NCI-H146 treated with DMSO at 0.1 percent for 48 hours (cell line): ENCODE results near the gene IRX4.

Experiments
- DNase-seq: peaks from one replicate; lab custom pipeline; 2025; ENCODE audit not compliant: unreplicated experiment; lab: John Stamatoyannopoulos, UW

The IRX4 gene

DNA sequence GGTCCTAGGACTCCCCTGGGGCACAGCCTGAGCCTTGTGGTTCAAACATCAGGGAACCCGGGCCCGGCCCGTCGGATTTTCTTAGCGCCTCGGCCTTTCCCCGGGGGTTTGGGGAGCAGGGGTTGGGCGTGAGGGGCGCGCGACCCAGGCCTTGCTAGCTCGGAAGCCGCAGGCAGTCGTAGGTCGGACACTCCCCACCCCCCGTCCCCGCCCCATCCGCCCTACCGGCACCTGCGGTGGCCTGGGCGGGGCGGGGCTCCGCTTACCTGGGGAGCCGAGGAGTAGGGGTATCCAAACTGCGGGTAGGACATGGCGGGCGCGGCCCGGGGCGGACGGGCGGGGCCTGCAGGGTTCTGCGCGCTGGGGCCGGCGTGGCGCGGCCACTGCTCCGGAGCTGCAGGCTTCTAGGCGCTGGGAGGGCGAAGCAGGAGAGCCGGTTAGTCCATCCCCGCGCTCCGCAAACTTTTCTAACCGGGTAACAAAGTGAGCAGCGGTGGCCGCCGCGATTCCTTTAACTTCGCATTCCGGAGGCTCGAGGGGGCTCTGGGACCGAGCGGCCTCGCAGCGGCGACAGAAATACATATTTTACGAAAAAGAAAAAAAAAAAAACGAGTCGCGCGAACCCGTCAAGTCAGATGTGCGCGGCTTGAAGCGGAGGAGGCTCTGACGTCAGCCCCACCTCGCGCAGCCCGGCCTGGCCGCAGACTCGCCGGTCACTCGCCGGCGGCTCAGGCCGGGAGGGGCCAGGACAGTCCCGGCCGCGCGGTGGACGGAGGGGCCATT is at the start of gene IRX4:
Gene IRX4, minus strand, starts transcription at position 589 of the 783 bp plus-strand sequence. Its CDS starts 278 bp downstream, at position 311.
- no peak for DNase-seq

DNA sequence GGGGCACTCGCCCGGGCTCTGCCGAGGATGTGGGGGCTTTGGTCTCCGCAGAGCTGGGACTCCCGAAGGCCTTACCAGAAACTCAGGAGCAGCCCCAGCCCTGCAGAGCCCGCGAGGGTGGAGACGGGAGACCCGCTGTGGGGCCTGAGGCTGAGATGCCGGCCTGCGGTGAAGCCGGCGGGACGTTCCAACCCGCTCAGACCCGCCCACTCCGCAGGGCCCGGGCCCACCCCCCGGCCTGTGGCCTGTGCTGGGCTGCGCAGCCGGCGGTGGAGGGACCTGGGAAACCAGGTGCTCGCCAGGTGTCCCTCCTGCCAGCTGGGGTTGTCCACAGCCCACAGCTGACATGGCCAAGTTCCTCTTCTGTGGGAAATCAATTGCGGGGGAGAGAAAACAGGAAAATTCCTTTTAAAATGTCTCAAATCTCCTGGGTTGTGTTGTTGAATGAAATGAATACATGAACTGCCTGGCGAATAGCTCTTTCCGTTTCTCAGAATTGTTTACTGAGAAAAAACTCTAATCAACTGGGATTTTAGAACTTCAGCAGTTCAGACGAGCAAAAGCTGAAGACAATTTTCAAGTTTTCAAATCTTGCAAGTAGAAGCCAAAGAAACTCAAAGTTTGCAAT is 49.0 kb upstream of the IRX4 start:
- DNase-seq = no peak

DNA sequence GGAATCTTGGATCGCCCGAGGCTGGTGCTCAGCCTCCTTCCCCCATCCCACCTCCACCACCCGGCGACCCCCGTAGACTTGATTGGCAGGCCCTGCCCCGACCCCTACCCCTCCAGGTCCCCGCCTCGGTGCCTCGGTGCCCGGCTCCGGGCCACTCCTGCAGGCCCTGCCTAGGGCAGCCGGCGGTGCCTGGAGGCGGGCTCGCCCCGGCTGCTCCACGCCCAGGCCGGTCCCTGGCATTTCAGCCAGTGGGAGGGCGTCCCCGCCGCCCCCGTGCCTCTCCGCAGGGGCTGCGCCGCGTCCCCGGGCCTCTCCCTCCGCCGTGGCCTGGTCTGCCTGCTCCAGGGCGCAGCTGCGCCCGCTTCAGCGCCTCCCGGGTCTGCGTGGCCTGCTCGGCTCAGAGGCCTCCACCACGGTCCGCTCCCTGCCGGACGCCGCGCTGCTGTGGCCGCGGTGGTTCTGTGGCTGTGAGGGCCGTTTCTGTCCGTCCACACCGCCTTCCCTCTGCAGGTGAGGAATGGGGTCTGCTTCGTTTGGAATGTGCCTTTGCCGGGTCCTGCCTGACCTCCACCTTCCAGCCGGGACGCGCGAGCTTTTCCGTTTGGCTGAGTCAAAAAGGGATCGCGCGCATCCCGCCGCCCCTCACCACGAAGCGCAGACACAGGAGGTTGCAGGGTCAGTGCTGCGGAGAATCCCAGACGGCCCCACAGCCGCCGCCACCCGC is 48.3 kb upstream of the IRX4 start:
- DNase-seq = no peak

DNA sequence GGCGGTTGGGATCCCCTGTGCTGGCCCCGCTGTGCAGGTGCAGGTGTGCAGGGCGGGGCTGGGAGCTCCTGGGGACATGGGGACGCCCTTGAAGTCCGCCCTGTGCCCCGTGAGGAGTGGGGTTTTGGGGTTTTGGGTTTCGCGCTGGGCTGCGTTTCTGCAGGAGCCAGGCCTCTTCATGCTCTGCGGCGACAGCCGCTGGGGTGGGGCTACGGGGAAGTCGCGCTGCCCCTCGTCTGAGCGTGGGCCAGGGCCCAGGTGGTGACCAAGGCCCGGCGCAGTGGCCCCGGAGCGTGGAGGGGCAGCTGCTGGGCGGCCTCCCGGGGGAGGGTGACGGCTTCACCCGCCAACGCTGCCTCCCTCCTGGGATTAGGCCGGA is 47.8 kb upstream of the IRX4 start:
- no peak for DNase-seq

DNA sequence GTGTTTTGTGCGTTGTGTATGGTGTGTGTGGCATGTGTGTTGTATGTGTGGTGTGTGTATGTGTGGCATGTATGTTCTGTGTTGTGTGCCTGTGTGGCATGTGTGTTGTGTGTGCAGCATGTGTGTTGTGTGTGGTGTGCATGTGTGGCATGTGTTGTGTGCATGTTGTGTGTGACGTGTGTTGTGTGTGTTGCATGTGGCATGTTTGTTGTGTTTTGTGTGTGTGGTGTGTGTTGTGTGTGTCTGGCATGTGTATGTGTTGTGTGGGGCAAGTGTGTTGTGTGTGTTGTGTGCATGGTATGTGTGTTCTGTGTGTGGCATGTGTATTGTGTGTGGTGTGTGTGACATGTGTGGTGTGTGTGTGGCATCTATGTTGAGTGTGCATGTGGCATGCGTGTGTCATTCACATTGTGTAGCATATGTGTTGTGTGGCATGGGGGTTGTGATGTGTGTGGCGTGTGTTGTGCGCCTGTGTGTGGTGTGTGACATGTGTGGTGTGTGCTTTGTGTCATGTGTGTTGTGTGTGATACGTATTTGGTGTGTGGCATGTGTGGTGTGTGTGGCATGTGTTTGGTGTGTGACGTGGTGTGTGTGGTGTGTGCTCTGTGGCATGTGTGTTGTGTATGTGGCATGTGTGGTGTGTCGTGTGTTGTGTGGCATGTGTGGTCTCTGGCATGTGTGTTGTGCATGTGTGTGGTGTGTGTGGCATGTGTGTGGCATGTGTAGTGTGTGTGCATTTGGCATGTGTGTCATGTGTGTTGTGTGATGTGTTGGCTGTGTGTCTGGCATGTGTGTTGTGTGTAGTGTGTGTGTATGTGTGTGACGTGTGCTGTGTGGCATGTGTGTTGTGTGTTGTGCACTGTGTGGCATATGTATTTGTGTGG is 46.6 kb upstream of the IRX4 start:
- no peak for DNase-seq

DNA sequence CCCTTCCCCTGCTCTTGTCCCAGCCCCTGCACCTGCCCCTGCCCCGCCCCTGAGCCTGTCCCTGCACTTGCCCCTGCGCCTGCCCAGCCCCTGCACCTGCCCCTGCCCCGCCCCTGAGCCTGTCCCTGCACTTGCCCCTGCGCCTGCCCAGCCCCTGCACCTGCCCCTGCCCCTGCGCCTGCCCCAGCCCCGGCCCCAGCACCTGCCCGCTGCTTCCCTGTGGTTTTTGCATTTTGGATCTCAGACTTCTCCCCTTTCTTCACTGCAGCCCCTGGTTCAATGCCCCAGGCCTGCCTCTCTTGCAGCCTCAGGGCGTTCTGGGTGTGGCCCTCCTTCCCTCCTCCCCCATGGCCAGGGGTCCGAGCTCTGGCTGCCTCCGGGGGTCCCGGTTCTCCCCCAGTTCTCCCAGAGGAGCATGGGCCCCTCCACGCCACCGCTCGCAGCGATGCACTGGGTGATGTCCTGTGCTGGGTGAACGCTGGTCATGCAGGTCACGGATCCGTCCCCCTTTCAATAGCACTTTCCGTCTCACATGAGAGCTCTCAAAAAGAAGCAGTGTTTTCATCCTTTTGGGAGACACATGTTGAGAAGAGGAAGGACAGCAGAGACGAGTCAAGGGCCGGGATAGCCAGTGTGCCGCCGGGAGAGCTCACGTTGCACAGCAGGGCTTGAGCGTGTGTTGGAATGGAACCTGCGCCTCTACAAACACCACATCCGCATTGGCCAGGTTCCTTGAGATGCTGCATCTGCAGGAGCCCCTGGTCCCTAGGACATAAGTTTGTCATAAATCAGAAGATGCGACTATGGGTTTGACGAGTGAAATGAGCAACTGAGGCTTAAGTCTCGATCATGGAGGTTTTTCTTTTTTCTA is 44.0 kb upstream of the IRX4 start:
- no peak for DNase-seq

DNA sequence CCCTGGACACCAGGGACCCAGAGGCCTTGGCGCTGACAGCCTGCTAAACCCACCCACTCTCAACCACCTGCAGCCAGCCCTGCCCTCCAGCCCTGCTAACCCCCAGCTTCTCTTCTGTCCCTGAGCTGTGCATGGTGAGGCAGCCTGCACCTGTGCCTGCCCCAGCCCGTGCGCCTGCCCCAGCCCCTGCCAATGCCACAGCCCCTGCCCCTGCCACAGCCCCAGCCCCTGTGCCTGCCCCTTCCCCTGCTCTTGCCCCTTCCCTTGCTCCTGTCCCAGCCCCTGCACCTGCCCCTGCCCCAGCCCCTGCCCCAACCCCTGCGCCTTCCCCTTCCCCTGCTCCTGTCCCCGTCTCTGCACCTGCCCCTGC is 43.3 kb upstream of the IRX4 start:
- DNase-seq = no peak

DNA sequence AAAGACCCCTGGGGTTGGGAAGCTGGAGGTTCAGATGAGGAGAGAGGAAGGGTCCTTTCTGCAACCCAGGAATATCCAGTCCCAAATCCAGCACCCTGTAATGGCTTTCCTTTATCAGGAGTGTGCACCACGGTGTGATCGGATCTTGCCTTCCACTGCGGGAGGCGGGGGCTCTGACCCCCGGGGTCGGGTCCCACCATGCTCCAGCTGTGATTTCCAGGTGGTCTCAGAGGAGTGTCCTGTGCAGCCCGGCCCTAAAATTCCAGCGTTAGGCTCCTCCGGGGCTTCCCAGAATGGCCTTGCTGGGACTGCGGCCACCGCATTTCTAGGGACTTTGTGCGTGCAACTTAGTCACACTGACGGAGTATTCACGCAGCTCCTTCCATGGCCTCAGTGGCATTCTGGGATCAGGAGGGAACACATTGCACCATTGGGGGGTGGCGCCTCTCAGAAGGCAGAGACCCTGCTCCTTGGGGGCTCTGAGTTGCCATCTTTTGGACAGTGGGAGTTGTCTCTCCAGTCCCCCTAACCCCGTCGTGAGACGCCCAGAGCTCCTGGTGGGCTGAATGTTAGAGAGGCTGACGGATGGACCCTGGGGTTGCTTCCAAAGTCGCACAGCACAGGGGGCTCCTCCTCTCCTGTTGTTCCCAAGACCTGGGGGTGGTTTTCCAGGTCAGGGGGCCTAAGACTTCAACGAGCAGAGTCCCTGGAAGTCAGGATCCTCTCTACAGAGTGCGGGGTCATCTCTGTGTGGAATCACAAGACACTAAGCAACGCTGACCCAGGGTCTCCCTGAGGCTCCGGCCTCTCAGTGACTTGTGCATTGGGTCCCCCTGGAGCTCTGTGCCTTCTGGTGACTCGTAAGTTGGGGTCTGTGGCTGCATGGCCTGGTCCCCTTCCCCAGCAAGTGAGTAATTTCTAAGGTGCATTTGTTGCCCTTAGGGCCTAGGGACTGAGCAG is 42.7 kb upstream of the IRX4 start:
- DNase-seq = no peak

DNA sequence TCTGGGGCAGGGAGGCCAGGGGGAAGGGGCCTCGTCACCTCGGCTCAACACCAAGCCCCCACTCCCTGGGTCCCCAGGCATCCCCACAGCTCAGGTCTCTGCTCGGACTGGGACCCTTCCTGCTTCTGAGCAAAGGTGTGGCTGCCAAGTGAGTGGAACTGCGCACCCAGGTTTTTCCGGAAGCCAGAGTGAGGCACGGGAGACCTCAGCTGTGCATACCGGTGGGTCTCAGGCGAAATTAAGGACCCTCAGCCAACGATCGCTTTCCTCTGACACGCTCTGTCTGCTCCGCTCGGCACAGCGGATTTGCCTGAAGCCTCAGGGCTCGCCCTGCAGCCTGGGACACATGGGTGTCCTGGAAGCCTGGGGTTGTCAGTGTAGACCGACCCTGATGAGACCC is 41.0 kb upstream of the IRX4 start:
- DNase-seq = no peak

DNA sequence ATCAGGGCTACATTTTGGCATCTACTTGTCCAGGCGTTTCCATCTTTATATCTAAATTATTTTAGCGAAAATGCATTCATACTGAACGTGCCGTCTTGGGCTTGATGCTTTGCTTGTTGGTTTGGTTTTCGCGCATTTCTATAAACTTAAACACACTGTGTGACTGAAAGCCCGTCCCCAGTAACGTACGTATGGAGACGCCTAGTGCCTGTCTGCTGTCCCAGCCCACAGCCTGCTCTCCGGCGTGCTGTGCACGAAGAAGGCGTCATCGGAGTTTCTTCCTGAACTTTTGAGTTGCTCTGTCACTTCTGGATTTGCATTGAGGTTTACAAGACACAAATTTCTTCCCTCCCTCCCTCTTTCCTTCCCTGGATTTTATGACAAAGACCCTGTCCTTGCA is 40.6 kb upstream of the IRX4 start:
- no peak for DNase-seq

DNA sequence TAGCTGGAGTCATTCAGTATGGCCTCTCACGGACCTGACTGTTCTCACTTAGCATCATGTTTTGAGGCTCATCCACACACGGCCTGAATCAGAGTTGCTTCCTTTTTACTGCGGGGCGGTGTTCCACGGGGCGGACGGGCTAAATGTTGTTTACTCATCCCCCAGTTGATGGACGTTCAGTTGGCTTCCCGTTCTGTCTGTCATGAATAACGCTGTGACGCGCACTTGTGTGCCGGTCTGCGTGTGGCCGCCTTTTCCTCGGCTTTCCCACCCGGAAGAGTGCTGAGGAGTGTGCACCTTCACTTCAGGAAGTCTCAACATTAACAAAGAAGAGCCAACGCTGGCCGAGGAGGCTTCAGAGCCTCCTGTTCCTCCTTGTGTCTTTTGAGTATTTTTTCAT is 39.0 kb upstream of the IRX4 start:
- no peak for DNase-seq

DNA sequence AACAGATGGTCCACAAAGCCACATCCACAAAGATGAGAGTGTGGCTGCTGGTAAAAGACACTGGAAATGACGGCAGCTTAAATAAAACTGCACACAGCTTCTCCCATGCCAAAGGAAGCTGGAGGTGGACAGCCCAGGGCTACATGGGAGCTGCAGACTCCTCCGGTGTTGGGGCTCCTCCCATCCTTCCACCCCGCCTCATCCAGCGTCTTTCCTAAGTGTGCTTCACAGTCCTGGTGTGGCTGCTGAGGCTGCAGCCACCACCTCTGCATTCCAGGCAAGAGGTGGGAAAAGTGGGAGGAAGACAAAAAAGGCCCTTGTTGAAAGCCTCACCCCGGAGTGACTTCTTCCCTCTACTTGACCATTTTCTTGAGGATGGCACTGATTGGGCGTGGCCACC is 37.0 kb upstream of the IRX4 start:
- DNase-seq = no peak

DNA sequence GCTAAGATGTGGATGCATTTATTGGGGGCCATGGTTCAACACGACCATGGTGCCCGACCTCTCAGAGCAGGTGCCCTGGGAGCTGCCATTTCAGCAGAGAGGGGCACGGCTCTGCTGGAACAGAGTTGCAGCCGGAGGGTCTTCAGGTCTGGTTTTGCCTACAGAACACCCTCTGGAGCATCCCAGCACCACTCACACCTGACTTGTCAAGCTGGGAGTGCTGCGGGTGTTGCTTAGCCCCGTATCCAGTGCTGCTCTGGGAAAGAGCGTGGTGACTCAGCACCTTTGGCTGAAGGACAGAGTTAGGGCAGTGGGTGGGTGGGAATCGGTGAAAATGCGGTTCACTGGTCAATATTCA is 36.5 kb upstream of the IRX4 start:
- no peak for DNase-seq

DNA sequence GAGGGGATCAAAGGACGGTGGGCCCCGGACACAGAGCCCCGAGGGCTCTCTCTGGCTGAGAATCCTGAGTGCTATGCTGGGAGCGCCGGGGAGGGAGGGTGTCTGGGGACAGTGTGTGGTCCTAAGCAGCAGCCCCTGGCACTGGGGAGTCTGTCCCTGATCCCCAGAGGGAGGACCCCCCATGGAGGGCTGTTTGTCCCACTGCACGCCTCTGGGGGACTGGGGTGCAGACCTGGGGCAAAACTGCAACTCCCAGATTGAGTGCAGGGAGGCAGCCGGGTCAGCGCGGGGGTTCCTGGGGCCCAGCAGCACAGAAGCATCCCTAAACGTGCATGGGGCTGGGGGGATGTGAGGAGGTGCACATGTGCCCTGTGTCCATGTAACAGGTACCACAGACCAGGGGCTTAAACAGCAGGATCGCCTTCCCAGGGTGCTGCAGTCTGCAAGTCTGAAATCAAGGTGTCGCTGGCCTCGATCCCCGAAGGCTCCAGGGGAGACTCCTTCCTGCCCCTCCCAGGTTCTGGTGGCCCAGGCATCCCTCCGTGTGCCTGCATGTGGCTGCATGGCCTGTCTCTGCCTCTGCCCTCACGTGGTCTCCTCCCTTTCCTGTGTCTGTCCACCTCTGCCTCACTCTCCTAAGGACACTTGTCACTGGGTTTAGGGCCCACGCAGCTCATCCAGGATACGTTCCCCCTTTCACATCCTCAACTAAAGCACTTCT is 35.9 kb upstream of the IRX4 start:
- no peak for DNase-seq

DNA sequence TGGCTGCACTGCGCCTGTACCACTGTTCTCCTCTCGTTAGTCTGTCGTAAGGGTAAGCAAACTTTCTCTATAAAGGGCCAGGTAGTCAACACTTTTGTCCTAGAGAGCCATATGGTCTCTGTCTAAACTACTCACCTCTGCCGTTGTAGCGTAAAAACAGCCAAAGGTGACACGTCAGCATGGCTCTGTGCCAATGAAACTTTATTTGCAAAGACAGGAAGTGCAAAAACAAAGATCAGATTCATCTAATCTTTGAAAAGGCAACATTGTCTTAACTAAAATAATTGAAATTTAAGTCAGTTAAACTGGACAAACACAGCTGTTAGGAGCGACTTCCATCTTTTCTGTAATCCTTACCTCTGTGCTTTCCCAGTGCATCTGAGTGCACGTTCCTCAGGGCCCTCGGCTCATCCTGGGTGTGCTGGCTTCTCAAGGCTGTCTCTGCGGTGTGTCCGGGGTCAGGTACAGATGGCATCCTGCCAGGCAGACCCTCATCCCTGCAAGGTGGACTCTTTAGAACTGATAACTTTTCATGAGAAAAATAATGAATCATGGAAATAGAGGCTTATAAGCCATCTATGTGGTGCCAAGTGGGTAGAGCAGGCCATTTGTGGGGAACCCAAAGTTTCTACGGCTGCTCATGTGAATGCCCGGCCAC is 35.2 kb upstream of the IRX4 start:
- no peak for DNase-seq

DNA sequence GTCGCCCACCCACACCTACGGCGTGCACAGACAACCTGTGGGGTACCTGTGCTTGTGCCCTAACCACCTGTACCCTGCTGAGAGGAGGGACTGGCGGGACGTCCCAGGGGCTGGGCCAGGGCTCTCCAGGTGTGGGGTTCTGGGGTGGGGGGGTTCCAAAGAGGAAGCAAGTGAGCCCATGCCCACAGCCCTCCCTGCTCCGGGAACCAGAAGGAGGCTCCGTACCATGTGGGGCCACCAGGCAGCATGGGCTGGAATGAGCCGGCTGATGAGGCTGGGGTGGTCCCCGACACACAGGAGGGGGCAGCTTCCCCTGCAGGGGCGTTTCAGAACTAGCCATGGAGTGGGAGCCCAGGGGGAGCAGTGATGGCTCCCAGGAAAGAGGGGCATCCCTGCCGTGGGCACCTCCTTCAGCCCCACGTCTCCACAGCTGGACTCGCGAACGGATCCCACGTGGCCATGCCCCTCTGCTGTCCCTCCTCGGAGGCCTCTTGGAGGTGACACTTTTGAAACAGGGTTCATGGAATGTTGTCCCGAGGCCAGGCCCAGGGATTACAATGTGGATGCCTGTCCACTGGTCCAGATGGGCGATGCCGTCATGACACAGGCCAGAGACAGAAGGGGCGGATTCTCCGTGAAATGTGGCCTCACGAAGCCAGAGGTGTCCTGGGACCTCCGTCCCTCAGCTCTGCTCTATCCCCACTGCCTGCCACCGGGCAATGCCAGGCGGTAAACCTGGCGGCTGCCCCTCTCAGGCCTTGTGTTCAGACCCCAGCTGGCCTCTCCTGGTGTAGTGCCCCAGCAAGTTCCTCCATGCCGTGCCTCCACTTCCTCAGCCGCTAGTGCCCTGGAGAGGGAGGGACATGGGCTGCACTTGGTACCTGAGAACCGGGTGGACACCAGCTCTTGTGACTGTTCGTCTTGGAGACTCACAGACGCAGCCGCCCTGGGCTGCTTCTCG is 33.6 kb upstream of the IRX4 start:
- DNase-seq = no peak

DNA sequence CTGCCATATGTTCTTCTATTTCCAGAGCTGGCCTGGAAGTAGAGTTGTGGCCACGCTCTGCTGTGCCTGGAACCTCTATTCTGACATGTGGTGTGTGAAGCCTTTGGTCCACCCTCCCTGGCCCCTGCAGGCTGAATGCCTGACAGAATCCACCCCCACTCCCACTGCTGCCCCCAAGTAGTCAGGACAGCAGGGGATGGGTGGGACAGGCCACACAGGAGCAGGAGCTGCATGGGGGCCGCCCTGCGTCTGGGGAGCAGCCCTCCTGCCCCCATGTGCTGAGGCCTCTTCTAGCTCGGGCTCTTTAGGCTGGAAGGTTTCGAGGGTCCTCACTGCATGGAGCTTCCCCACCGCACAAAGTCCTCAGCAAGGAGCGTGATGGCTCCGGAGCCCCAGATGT is 32.6 kb upstream of the IRX4 start:
- no peak for DNase-seq
